H1 (cell line): ENCODE measurements around the gene SRF. TPM values are rescaled to one million over a fixed set of nuclear protein-coding genes. Genes with fewer than 3 reads are reported as not detected.

Experiments used
- CTCF ChIA-PET: fragments of 300-600 bp; sonication (Branson Sonifier 250); formaldehyde crosslinking; loops from one replicate; lab custom pipeline; 2021; ENCODE audit not compliant: partially characterized antibody; lab: Charles Lee
- POLR2A ChIA-PET: fragments of 300-600 bp; sonication (Branson Sonifier 250); formaldehyde crosslinking; loops from one replicate; lab custom pipeline; 2021; ENCODE audit warnings: inconsistent platforms; ENCODE audit not compliant: partially characterized antibody; lab: Charles Lee
- DNase-seq, 2 experiments: peaks; one replicate each; pipeline versions ENCODE4 v3.0.0 to v3.0.0-alpha.2; 2010 to 2022; ENCODE audit warnings: low spot score in 2 of 2, low read depth in 1 of 2, mixed read lengths in 1 of 2
- FAIRE-seq: peaks from 2 replicates; lab custom pipeline; 2011; peaks lifted over from hg19 to GRCh38; lab: Jason Lieb, UNC
- H2AFZ ChIP-seq: 2 replicates; pipeline ENCODE4 v1.8.1; 2012; ENCODE audit warnings: low read length, inconsistent platforms
- H2AK5ac ChIP-seq: 2 replicates; pipeline ENCODE4 v1.6.1; 2013; ENCODE audit warnings: low read depth, low read length
- H2BK120ac ChIP-seq: replicated peaks from 2 replicates; pipeline ENCODE3; 2013; ENCODE audit warnings: low read depth, low read length, inconsistent platforms
- H2BK12ac ChIP-seq: 2 replicates; pipeline ENCODE4 v1.6.1; 2013; ENCODE audit warnings: low read depth, low read length
- H2BK15ac ChIP-seq: 2 replicates; pipeline ENCODE4 v1.6.1; 2013; ENCODE audit warnings: low read length
- H2BK20ac ChIP-seq: 2 replicates; pipeline ENCODE4 v1.6.1; 2013; ENCODE audit warnings: low read length
- H2BK5ac ChIP-seq: 2 replicates; pipeline ENCODE4 v1.6.1; 2013; ENCODE audit warnings: low read depth, low read length
- H3K14ac ChIP-seq: 2 replicates; pipeline ENCODE4 v1.6.1; 2013; ENCODE audit warnings: inconsistent platforms; ENCODE audit not compliant: insufficient read length
- H3K18ac ChIP-seq: 2 replicates; pipeline ENCODE4 v1.6.1; 2013; ENCODE audit warnings: low read length; ENCODE audit errors: extremely low read depth
- H3K23ac ChIP-seq: 2 replicates; pipeline ENCODE4 v1.6.1; 2013; ENCODE audit warnings: inconsistent platforms; ENCODE audit not compliant: insufficient read length
- H3K23me2 ChIP-seq: 2 replicates; pipeline ENCODE4 v1.6.1; 2013; ENCODE audit warnings: low read depth, low read length
- H3K27ac ChIP-seq: 2 replicates; pipeline ENCODE4 v1.6.1; 2011; ENCODE audit warnings: low read depth, low read length, inconsistent platforms
- H3K27me3 ChIP-seq, 4 experiments: replicated peaks in 1 of 4; 1 replicate in 1 of 4; 2 replicates in 3 of 4; pipeline versions ENCODE4 v1.6.1 to v1.8.1; 2011 to 2013; ENCODE audit warnings: low read length in 3 of 4, mild to moderate bottlenecking in 3 of 4, inconsistent platforms in 2 of 4, mixed read lengths in 2 of 4, moderate library complexity in 1 of 4; ENCODE audit not compliant: control insufficient read depth in 3 of 4, insufficient read depth in 3 of 4; ENCODE audit errors: extremely low read depth in 1 of 4
- H3K36me3 ChIP-seq, 4 experiments: 2 replicates each; pipeline versions ENCODE4 v1.6.1 to v1.8.1; 2011 to 2013; ENCODE audit warnings: mild to moderate bottlenecking in 4 of 4, low read length in 3 of 4, moderate library complexity in 2 of 4, control low read depth in 1 of 4, inconsistent platforms in 1 of 4; ENCODE audit not compliant: insufficient read depth in 4 of 4, control insufficient read depth in 2 of 4
- H3K4ac ChIP-seq: replicated peaks from 2 replicates; pipeline ENCODE3; 2013; ENCODE audit warnings: low read length, low read depth, mixed read lengths, inconsistent platforms; ENCODE audit not compliant: insufficient read length
- H3K4me1 ChIP-seq, 4 experiments: replicated peaks in 1 of 4; 1 replicate in 1 of 4; 2 replicates in 3 of 4; pipeline versions ENCODE4 v1.6.1 to v1.8.1; 2011 to 2013; ENCODE audit warnings: low read length in 3 of 4, inconsistent platforms in 2 of 4, mixed read lengths in 1 of 4; ENCODE audit not compliant: insufficient read depth in 4 of 4, control insufficient read depth in 3 of 4
- H3K4me2 ChIP-seq, 2 experiments: 2 replicates each; pipeline versions ENCODE4 v1.6.1 to v1.8.1; 2011 to 2013; ENCODE audit warnings: low read depth in 2 of 2, low read length in 2 of 2, control low read depth in 1 of 2, inconsistent platforms in 1 of 2, mild to moderate bottlenecking in 1 of 2; ENCODE audit not compliant: insufficient read depth in 1 of 2
- H3K4me3 ChIP-seq, 4 experiments: fragments of 200-600, 300-600 bp in 1 of 4; sonication (generic), shearing (Covaris generic), sonication (Bioruptor Twin) in 1 of 4; 2 replicates each; pipeline versions ENCODE4 v1.5.1 to v1.8.1; 2011 to 2016; ENCODE audit warnings: low read length in 4 of 4, low read depth in 3 of 4, control low read depth in 2 of 4, inconsistent platforms in 2 of 4, mild to moderate bottlenecking in 2 of 4, mixed read lengths in 1 of 4, moderate library complexity in 1 of 4; ENCODE audit not compliant: insufficient read depth in 2 of 4; ENCODE audit errors: extremely low read depth in 1 of 4
- H3K56ac ChIP-seq: replicated peaks from 2 replicates; pipeline ENCODE3; 2013; ENCODE audit warnings: low read depth, mild to moderate bottlenecking, mixed read lengths, low read length, inconsistent platforms; ENCODE audit not compliant: insufficient read length
- H3K79me1 ChIP-seq: 2 replicates; pipeline ENCODE4 v1.6.1; 2013; ENCODE audit warnings: low read depth, low read length, control low read depth
- H3K79me2 ChIP-seq, 2 experiments: 2 replicates each; pipeline versions ENCODE4 v1.6.1 to v1.8.1; 2012 to 2013; ENCODE audit warnings: low read length in 2 of 2, mild to moderate bottlenecking in 2 of 2, inconsistent platforms in 1 of 2; ENCODE audit not compliant: insufficient read depth in 2 of 2, control insufficient read depth in 1 of 2
- H3K9ac ChIP-seq, 4 experiments: replicated peaks in 1 of 4; 1 replicate in 1 of 4; 2 replicates in 3 of 4; pipeline versions ENCODE4 v1.6.1 to v1.8.1; 2011 to 2013; ENCODE audit warnings: low read depth in 3 of 4, low read length in 3 of 4, control low read depth in 2 of 4, mild to moderate bottlenecking in 2 of 4, moderate library complexity in 2 of 4, inconsistent platforms in 1 of 4; ENCODE audit errors: extremely low read depth in 1 of 4
- H3K9me3 ChIP-seq, 2 experiments: 2 replicates each; pipeline versions ENCODE4 v1.6.1 to v1.8.1; 2012 to 2013; ENCODE audit warnings: mild to moderate bottlenecking in 2 of 2, moderate library complexity in 2 of 2, control low read depth in 1 of 2, inconsistent platforms in 1 of 2, low read depth in 1 of 2, low read length in 1 of 2, mixed read lengths in 1 of 2; ENCODE audit not compliant: insufficient read depth in 2 of 2
- H4K20me1 ChIP-seq, 2 experiments: replicated peaks in 1 of 2; 2 replicates each; pipeline versions ENCODE3 to v1.8.1; 2011 to 2013; ENCODE audit warnings: inconsistent platforms in 2 of 2, low read length in 2 of 2, mild to moderate bottlenecking in 1 of 2; ENCODE audit not compliant: insufficient read depth in 2 of 2, control insufficient read depth in 1 of 2
- H4K5ac ChIP-seq: 2 replicates; pipeline ENCODE4 v1.6.1; 2013; ENCODE audit warnings: low read length, low read depth, mixed read lengths, inconsistent platforms; ENCODE audit not compliant: insufficient read length
- H4K8ac ChIP-seq: 2 replicates; pipeline ENCODE4 v1.8.0; 2013; ENCODE audit warnings: mild to moderate bottlenecking, moderate library complexity, low read length, inconsistent platforms; ENCODE audit not compliant: insufficient read depth; ENCODE audit errors: extremely low read depth
- H4K91ac ChIP-seq: replicated peaks from 2 replicates; pipeline ENCODE3; 2013; ENCODE audit warnings: low read length, mixed read lengths, inconsistent platforms; ENCODE audit not compliant: insufficient read length
- WGBS, 2 experiments: shearing (Covaris generic) in 1 of 2; methylation state at CpG; one replicate each; pipeline versions ENCODE4 v1.1.6 to v1.1.7; 2013 to 2015; ENCODE audit warnings: low lambda C conversion rate in 2 of 2, mixed read lengths in 2 of 2, inconsistent platforms in 1 of 2, low coverage in 1 of 2, missing lambda C conversion rate in 1 of 2; ENCODE audit not compliant: insufficient replicate concordance in 2 of 2, insufficient coverage in 1 of 2, insufficient read length in 1 of 2; ENCODE audit errors: extremely low coverage in 1 of 2, missing lambda C conversion rate in 1 of 2; 5-methylcytosine and 5-hydroxymethylcytosine counted together
- polyA plus RNA-seq, 7 experiments: library from polyadenylated mRNA; depleted of rRNA in 3 of 7; stranded (reverse) in 5 of 7; unstranded in 2 of 7; fragments of >200 nt in 5 of 7; fragments of 200-250 nt in 2 of 7; gene quantifications; 1 replicate in 5 of 7; 2 replicates in 1 of 7; 4 replicates in 1 of 7; pipeline versions ENCODE4 v1.2.1 to v1.2.3, GENCODE V29; 2011 to 2013; ENCODE audit warnings: missing spikeins in 2 of 7, mixed read lengths in 2 of 7
- total RNA-seq: library from RNA; stranded (reverse); fragmentation: NEBNext Ultra II Directional; extraction: Animal tissue kit (Norgen Biotek cat#: 25700); gene quantifications from 2 replicates; pipeline ENCODE4 v1.2.1, GENCODE V29; 2021

SRF gene
- total and polyA plus RNA-seq, 2 of the 8 experiments (the other 6 are each of a cell fraction or from before 2014, with no cell fraction given): 49.0 to 69.5 TPM

GRCh38 chr6:43188426-43188825 is 17.4 kb downstream of the SRF start:
- H4K91ac ChIP-seq: no peak overlapping the region
- POLR2A ChIA-PET: interaction anchor here (0.7 to 1.4 kb wide), 4 partner anchors 14 to 39 kb away, joined by 3 to 6 read pairs (median 3); no protein-coding TSS in a partner anchor
- H2BK120ac ChIP-seq: no peak overlapping the region
- H3K27ac ChIP-seq: no peak overlapping the region
- no peak overlapping the region for H2BK15ac ChIP-seq
- WGBS, 2 experiments: 89% methylated on average over 10 of the region's 10 CpGs; no CpG with 5 or more reads in 1 of the 2 experiments
- no peak overlapping the region for H3K18ac ChIP-seq
- H4K5ac ChIP-seq: no peak overlapping the region
- H3K56ac ChIP-seq: no peak overlapping the region
- H3K9ac ChIP-seq: no peak overlapping the region
- H3K4me1 ChIP-seq: no peaks in the 10 kb centered on the region
- H3K27me3 ChIP-seq: no peaks in the 10 kb centered on the region; a peak in 1 of 7 replicates
- H4K20me1 ChIP-seq: no peaks in the 10 kb centered on the region
- no peak overlapping the region for H2BK5ac ChIP-seq
- H2BK12ac ChIP-seq: no peak overlapping the region
- FAIRE-seq (no peak), DNase-seq (no peak)
- H3K9me3 ChIP-seq: no peaks in the 10 kb centered on the region
- peaks cover 0 to 3% (median 0%) of the 10 kb centered on the region in 4 experiments; a peak in 1 of 8 replicates for H3K36me3 ChIP-seq
- H3K79me1 ChIP-seq: no peaks in the 10 kb centered on the region
- H3K23ac ChIP-seq: no peak overlapping the region
- H3K4me3 ChIP-seq: no peak overlapping the region
- no peak overlapping the region for H2AK5ac ChIP-seq
- peaks cover 2% of the 10 kb centered on the region; the same call in 1 of the 2 replicates for H3K23me2 ChIP-seq
- no peak overlapping the region for H2BK20ac ChIP-seq
- CTCF ChIA-PET: interaction anchor here (0.7 to 1.1 kb wide), 4 partner anchors 120 to 662 kb away, joined by 3 read pairs; partner anchors contain the start of gene CRIP3
- H3K4ac ChIP-seq: no peak overlapping the region
- H3K14ac ChIP-seq: no peak overlapping the region
- H3K79me2 ChIP-seq: no peaks in the 10 kb centered on the region
- H3K4me2 ChIP-seq: no peak overlapping the region
- H2AFZ ChIP-seq: no peak overlapping the region
- no peak overlapping the region; the same call in none of the 2 replicates for H4K8ac ChIP-seq
